Suprapubic skin (tissue), 4 donors: ENCODE results near the gene CD14.

Experiments
- CTCF ChIP-seq, 2 donors: fragments of 200-600 bp in 1 of 2; fragments of 450-650 bp in 1 of 2; sonication (generic) in 1 of 2; IDR thresholded peaks; one replicate each; pipeline ENCODE4 v1.5.1; 2016 to 2019; ENCODE audit warnings: antibody characterized with exemption in 2 of 2, mild to moderate bottlenecking in 1 of 2, moderate library complexity in 1 of 2
- EP300 ChIP-seq: sonication (generic); formaldehyde crosslinking; IDR thresholded peaks from one replicate; pipeline ENCODE4 v1.6.1; 2017; ENCODE audit warnings: antibody characterized with exemption
- POLR2A ChIP-seq, 2 donors: fragments of 450-650 bp; IDR thresholded peaks; one replicate each; pipeline ENCODE4 v1.6.1; 2017; ENCODE audit warnings: antibody characterized with exemption in 2 of 2, mild to moderate bottlenecking in 2 of 2, moderate library complexity in 2 of 2
- POLR2AphosphoS5 ChIP-seq, 3 donors: sonication (generic); formaldehyde crosslinking; IDR thresholded peaks; one replicate each; pipeline ENCODE4 v1.6.1; 2017; ENCODE audit warnings: antibody characterized with exemption in 3 of 3

DNA sequence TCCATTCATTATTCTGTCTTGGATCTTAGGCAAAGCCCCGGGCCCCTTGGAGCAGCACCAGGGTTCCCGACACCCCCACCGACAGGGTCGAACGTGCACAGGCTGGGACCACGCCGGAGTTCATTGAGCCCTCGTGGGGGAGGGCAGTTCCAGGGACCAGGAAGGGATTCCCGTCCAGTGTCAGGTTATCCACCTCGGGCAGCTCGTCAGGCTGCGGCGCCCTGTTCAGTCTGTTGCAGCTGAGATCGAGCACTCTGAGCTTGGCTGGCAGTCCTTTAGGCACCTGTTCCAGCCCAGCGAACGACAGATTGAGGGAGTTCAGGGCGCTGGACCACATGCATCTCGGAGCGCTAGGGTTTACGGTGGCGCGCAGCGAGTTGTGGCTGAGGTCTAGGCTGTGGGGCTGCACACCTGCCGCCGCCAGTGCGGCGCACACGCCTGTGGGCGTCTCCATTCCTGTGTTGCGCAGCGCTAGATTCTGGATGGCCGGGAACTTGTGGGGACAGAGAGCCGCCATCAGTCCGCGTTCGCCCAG is 1.1 kb downstream of the CD14 start:
- no peak for TF ChIP-seq CTCF (IDR thresholded peaks at IDR 0.05)
- no peak for TF ChIP-seq EP300
- no peak for TF ChIP-seq POLR2A (IDR thresholded peaks at IDR 0.05)
- no peak for TF ChIP-seq POLR2AphosphoS5 (IDR thresholded peaks at IDR 0.05)
